ENCODE measurements around the gene COL18A1.

- TF ChIP-seq EP300 (IDR thresholded peaks at IDR 0.05) (no peak), CTCF (IDR thresholded peaks at IDR 0.05) (no peak), POLR2A (IDR thresholded peaks at IDR 0.05) (no peak)
These were observed 18.6 kb upstream of the COL18A1 start for GRCh38 chr21:45386336-45386727.
